ENCODE measurements around the gene ZC3H7B.
"Not testable (repeated sequence)": the region's sequence is repeated elsewhere in the genome, so short reads cannot be mapped to it uniquely, and the experiment has no call there.

Gene ZC3H7B, protein sequence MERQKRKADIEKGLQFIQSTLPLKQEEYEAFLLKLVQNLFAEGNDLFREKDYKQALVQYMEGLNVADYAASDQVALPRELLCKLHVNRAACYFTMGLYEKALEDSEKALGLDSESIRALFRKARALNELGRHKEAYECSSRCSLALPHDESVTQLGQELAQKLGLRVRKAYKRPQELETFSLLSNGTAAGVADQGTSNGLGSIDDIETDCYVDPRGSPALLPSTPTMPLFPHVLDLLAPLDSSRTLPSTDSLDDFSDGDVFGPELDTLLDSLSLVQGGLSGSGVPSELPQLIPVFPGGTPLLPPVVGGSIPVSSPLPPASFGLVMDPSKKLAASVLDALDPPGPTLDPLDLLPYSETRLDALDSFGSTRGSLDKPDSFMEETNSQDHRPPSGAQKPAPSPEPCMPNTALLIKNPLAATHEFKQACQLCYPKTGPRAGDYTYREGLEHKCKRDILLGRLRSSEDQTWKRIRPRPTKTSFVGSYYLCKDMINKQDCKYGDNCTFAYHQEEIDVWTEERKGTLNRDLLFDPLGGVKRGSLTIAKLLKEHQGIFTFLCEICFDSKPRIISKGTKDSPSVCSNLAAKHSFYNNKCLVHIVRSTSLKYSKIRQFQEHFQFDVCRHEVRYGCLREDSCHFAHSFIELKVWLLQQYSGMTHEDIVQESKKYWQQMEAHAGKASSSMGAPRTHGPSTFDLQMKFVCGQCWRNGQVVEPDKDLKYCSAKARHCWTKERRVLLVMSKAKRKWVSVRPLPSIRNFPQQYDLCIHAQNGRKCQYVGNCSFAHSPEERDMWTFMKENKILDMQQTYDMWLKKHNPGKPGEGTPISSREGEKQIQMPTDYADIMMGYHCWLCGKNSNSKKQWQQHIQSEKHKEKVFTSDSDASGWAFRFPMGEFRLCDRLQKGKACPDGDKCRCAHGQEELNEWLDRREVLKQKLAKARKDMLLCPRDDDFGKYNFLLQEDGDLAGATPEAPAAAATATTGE

DNA sequence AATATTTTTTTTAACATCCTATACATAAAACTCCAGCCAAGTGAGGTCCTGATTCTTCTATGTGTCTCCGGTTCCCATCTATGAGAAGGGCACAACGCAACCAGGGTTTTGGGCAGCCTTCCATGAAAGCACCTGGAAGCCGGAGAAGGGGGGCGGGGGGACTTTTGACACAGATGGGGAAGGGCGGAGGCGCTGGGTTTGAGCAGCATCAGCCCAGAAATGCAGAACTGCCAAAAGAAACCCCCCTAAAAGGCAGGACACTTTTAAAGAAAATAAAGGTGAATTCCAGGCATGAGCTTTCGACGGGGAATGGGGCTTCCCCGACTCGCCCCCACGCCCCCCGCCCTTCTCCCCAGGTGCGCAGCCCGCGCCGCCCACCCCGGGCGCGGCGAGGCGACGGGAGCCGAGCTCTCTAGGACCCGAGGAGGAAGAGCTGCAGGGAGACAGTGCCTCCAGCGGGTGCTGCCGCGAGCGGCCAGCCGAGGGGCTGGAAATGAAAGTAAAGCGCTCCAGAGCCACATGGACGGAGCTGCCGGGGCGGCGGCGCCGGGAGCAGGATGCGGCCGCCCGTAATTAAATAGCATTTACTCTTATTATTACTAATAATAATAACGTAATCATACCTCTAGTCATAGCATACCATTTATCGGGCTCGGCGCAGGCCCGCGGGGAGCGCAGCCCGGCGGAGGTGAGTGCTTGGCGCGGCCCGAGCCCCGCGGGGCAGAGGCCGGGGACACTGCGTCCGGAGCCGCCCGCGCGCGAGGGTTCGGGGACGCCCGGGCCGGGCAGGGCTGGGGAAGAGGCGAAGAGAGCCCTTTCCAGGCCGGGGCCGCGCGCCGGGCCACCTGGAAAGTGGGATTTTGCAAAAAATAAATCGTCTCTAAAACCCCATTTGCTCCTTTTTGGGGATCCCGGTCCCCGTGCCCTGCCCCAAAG is at the start of gene ZC3H7B:
TSS of gene ZC3H7B (plus strand) at position 441 of the 936 bp plus-strand sequence. CDS start 19,136 bp downstream, outside the sequence.
- DNase-seq: peak; percentile 21

DNA sequence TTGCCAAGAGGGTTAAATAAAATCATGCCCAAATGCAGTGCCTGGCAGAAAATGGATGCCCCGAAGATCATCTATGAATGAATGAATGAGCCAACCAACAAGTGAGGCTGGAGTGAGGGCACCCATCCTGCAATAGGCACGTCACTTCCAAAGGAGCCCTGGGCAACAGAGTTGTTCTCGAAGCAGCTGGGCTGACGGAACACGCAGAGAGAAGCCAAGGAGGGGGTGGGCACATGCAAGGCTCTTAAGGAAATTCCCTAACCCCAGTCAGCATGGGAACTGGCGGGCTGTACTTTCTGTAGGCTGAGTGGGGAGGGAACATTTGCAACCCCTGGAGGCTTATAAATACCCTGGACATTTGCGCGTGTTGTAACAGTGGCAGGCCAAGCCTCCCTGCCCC is 49.0 kb upstream of the ZC3H7B start:
- no peak for DNase-seq

DNA sequence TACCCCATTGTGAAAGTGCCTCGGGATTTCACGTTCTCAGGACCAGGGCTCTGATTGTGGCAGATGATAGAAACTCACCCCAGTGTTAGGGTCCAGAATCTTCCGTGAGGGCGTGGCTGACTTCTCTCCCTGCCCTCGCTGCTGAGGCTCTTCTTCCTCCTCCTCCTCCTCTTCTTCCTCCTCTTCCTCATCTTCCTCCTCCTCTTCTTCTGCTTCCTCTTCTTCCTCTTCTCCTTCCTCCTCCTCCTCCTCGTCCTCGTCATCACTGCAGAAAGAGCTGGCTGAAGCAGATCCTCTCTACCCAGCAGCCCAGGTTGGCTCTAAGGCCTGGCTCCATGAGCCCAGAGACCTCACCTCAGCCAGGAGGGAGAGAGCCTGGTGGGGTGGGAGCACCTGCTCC is 47.1 kb upstream of the ZC3H7B start:
- DNase-seq: no peak

DNA sequence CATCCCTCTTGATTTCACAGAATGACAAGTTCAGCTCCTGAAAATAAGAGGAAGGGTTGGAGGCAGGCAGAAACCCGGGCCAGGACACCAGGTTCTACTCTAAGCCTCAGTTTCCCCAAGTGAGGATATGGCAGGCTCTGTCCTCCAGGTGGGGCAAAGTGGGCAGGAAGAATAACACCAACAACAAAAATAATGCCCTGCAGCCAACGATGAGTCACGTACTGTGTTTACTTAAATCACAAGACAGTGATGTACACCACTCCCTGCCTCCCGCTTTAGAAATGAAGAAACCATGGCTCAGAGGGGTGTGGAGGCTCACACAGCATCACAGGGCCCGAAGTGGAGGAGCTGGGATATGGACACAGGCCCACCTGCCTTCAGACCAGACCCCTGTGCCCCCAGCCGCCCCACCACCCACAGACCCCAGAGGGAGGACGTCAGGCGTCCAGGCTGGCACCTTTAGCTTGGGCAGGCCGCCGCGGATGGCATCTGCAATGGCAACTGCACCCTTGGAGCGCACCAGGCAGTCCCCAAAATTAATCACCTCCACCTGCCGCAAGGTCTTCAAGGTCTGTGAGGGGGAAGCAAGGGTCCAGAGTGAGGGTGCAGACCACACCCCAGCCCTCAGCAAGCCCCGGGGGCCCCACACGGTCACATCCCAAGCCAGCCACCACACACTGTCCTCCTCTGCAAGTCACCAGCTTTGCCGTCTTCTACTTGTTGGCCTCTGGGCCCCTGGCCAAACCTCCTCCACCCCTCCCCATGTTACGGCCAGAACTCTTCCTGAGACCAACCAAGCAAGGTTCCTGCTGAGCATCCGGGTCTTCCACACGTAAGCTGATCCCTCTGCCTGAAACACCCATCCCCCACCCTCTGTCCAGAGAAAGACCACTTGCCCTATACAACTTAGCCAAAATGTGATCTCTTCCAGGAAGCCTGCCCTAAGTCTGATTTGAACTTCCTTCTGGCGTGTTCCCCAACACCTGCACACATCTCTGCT is 44.8 kb upstream of the ZC3H7B start:
- DNase-seq: no peak

DNA sequence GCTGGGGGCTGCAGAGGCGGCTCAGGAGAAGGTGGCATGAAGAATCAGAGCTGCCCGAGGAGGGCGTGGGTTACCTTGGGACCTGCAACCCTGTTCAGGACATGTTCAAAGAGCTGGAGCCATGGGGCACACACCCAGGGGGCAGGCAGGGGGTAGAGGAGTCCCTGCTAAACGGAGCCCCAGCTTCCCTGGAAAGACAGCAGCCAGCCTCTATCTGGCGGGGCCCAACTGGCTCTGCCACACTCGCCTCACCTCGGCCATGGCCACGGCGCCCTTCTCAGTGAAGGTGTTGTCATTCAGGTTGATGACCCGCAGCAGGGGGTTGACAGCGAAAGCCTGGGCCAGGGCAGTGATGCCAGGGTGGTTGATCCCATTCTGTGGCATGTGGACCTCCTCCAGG is 43.6 kb upstream of the ZC3H7B start:
- DNase-seq: no peak

DNA sequence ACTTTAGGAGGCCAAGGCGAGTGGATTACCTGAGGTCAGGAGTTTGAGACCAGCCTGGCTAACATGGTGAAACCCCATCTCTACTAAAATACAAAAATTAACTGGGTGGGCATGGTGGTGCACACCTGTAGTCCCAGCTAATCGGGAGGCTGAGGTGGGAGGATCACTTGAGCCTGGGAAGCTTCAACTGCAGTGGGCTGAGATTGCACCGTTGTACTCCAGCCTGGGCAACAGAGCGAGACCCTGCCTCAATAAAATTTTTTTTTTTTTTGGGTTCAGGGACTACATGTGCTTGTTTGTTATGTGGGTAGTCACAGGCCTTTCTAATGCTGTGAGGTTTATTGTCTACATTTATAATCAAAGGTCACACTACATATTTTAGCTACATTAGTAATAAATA is 41.6 kb upstream of the ZC3H7B start:
- DNase-seq: not testable (repeated sequence)

DNA sequence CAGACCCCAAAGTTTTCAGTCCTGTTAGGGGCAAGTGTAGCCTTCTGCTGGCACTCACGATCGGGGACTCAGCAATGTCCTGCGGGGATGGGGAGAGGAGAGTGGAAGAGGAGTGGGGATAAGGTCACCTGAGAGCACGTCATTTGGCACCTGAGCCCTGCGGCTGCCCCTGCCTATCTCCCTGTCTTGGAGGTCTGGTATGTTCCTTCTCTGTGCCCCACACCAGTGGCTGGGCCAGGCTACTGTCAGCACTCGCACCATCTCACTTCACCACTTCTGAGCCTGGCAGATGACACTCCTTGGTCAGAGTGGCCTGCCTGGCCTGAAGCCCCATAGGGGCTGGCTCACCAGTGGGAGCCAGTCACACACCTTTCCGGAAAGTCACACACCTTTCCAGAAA is 40.5 kb upstream of the ZC3H7B start:
- no peak for DNase-seq

DNA sequence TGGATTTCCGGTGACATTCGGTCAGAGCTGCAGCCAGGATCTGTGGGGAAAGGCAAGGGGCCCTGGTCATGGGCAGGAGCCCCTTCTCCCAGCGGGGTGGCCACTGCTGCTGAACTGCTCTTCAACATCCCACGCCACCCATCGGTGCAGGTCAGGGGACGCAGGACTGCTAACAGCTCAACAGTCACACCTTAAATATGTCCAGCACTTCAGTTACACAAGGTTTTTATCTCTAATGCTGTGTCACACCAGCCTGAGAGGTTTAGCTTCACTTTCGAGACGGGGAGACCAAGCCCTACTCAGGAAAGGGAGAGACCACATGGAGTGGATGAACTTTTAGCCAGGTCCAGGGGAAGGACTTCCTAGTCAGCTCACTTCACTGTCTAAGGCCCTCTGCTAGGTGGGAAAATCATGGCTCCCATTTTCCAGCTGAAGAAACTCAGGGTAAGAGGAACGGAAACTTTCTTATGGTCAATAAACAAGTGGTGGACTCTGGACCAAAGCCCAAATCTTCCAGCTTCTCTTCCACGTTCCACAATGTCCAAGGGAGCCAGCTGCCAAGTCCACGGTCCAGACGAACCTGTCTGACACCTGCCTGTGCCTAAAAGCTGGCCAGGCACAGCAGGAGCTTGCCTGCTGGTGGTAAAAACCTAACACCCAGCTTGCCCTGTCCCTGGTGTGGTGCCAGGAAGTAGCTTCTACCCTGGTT is 39.6 kb upstream of the ZC3H7B start:
- no peak for DNase-seq

DNA sequence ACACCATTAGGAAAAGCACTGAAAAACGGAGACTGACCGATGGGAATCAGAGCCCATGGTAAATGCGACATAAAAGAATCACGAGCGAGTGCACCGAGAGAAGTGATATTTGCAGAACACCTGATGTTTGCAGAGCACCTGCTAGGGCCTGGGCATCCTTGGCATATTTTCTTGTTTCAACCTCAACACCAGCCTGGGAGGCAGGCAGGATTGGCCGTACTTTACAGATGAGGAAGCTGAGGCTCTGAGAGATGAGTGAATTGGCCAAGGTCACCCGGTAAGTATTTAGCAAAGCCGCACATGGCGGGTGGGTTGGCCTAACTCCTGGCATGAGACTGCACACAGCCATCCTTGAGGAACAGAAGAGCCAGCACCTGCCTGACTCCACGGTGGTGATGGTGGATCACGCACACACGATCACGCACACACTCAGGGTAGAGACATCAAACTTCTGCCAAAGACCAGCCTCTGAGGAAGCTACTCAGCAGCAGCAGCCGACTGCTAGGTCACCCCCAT is 39.0 kb upstream of the ZC3H7B start:
- no peak for DNase-seq

DNA sequence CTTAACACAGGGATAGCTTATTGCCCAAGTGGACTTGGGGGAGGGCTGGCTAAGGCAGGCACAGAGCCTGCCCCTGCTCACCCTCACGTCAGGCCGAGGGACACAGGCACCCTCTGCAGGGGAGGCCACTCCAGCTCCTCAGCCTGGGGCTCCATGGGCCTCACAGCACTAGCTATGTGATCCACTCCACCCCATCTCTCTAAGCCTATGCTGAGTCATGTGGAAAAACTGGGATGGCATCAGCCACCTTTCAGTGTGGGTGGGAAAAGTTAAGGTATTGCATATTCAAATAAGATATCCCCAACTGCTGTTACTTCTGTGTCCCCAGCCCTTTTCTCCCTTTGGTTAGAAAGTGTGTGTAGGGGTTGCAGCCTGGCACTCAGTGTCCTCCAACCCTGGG is 37.6 kb upstream of the ZC3H7B start:
- no peak for DNase-seq

DNA sequence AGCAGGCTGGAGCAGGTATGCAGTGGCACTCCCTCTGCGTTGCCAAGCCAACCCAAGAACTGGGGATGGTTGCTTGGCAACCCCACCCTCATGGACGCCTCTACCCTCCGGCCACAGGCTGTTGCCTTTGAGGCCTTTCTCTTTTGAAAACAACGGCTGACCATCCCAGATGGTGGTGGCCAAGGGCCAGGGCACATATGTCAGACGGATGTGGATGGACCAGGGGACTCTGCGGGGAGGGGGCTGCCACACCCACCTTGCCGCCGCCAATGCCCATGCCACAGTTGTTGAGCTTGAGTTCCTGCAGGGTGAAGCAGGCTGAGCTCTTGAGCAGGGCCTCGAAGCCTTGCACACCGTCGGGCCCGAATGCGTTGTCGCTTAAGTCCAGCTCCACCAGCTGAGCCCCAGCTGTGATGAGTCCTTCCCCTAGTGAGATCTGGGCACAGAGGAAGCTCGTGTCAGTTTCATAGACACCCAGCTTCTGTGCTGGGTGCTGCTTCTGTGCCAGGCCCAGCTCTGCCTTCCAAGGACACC is 36.9 kb upstream of the ZC3H7B start:
- no peak for DNase-seq

DNA sequence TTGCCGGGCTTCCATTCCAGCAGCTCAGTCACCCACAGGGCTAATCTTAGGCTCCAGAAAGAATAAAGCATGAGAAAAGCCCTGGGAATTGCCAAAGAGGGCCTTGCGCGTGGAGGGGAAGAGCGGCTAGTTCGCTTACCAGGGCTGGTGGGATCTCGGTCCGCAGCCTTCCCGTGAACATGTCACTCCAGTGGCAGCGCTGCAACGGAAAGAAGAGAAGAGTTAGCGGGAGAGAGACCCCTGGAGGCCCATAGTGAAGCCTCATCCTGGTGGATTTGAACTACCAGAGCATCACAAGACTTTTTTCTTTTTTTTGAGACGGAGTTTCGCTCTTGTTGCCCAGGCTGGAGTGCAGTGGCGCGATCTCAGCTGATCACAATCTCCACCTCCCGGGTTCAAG is 33.4 kb upstream of the ZC3H7B start:
- DNase-seq: no peak

DNA sequence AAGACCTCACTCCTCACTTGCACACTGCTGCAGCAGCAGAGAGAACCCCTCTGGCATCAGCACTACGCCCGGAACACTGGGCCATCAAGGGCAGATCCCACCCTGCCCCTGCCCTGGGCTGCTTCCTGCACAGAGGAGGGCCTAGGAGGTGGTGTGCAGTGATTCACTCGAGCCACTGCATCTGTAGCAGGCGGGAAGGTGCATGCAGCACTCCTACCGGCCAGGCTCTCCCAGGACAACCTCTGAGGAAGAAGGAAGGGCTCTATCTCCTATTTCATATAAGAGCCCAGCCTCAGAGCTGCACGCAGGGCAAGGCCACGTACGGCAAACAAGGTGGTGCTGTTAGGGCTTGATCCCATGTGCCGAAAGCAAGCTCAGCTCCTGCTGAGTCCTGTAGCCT is 29.5 kb upstream of the ZC3H7B start:
- DNase-seq: no peak

DNA sequence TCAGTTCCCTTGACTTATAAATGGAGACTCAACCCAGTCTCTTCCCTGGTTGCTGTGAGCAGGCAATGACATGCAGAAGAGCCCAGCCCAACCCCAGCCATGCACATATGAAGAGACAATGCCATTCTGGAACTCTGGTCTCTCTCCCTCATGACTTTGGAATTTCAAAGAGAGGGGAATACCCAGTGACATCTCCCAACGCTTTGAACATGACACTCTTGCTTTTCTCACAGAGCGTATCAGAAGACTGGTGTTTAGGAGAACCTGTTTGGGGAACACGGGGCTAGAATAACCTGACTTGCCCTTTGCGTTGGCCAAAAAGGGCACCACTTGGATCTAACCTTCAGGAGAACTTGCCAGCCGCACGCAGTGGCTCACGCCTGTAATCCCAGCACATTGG is 28.2 kb upstream of the ZC3H7B start:
- DNase-seq: no peak

DNA sequence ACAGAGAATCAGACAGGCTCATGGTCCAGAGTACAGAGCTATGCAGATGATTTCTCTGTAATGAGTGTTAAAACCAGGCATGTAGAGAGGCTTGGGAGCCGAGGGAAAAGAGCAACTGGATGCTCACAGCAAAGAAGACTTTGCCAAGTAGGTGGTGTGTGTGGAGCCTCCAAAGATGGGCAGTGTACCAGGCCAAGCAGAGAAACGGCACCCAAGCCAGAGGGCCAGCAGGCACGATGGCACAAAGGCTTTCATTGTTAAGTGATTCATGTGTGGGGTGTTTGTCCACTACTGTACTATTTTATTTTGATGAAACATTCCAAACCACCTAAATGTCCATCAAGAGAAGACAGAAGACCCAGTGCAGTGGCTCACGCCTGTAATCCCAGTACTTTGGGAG is 26.5 kb upstream of the ZC3H7B start:
- DNase-seq: no peak

DNA sequence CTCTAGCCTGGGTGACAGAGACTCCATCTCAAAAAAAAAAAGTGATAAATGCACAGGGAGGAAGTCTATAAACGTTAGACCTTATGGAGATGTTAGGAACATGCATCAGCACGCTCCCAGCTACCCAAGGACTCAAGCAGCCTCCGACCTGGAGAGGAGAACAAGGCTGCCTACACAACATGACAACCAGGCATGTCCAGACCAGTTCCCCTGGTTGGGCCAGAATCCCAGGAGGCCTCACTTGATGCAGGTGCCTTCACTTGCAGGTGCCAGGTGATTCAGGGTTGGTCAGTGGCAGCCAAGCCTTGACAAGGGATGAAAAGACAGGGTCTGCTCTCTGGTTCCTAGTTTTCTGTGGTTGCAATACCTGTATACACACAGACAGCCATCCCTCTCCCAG is 21.3 kb upstream of the ZC3H7B start:
- no peak for DNase-seq

DNA sequence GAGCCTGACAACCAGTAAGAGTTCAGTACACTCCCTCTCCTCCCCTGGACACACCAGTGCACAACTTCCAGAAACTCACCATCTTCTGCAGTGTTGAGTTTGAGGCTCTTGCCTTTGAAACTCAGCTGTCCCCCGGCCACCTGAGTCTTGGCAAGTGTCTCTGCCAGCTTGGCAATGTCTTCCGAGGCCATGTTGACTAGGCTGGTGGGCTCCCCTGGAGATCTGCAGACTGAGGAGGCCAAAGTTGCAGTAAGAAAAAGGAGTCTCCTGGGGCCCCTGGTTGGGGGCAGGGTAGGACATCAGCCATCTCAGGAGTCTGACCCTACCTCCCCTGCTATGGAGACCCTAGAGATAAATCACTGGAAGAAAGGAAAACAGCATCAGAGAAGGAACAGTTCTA is 20.5 kb upstream of the ZC3H7B start:
- DNase-seq: no peak

DNA sequence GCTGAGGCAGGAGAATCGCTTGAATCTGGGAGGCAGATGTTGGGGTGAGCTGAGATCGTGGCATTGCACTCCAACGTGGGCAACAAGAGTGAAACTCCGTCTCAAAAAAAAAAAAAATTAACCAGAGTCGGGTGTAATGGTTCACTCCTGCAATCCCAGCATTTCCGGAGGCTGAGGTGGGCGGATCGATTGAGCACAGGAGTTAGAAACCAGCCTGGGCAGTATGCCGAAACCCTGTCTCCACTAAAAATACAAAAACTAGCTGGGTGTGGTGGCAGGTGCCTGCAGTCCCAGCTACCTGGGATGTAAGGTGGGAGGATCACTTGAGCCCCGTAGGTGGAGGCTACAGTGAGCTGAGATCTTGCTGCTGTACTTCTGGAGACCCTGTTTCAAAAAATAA is 16.9 kb upstream of the ZC3H7B start:
- no peak for DNase-seq

DNA sequence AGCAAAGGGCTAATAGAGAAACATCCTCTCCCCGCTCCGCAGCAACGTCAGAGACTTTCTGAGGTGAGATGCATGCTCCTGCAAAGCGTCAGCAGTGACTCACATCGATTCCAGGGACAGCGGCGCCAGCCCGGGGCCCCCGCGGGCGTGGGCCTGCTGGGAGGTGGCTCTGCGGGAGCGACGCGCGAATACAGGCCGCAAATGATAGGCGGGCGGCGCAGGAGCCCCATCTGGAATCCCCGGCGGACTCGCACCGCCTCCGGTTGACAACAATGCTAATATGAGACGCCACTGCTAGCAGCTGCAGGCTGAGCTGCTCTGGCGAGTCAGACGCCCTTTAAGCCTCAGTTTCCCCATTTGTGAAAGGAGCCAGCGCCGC is 15.9 kb upstream of the ZC3H7B start:
- no peak for DNase-seq
